H9 (cell line): Measurements from ENCODE around the gene OR10AD1. TPM values are rescaled to one million over a fixed set of nuclear protein-coding genes. Genes with fewer than 3 reads are reported as not detected.

Source experiments
- DNase-seq: peaks from one replicate; pipeline ENCODE4 v3.0.0-alpha.2; 2017
- H2AFZ ChIP-seq: one replicate; pipeline ENCODE4 v1.6.1; 2013; ENCODE audit warnings: mild to moderate bottlenecking, low read length, control low read depth, moderate library complexity
- H2AK5ac ChIP-seq: 2 replicates; pipeline ENCODE4 v1.6.1; 2013; ENCODE audit warnings: low read length, control low read depth, mixed read lengths; ENCODE audit not compliant: insufficient read length
- H2BK120ac ChIP-seq: one replicate; pipeline ENCODE4 v1.6.1; 2013; ENCODE audit warnings: low read depth, mild to moderate bottlenecking, low read length, control low read depth, inconsistent platforms; ENCODE audit not compliant: poor library complexity, severe bottlenecking
- H2BK12ac ChIP-seq: 2 replicates; pipeline ENCODE4 v1.6.1; 2013; ENCODE audit warnings: low read length, control low read depth, mixed read lengths, low read depth; ENCODE audit not compliant: insufficient read length
- H2BK15ac ChIP-seq: 2 replicates; pipeline ENCODE4 v1.6.1; 2013; ENCODE audit warnings: low read depth, low read length, control low read depth
- H2BK20ac ChIP-seq: one replicate; pipeline ENCODE4 v1.6.1; 2013; ENCODE audit warnings: low read depth, mild to moderate bottlenecking, low read length, control low read depth, inconsistent platforms; ENCODE audit not compliant: poor library complexity, severe bottlenecking
- H2BK5ac ChIP-seq: 2 replicates; pipeline ENCODE4 v1.6.1; 2013; ENCODE audit warnings: low read length, control low read depth, mixed read lengths; ENCODE audit not compliant: insufficient read length
- H3K14ac ChIP-seq: 2 replicates; pipeline ENCODE4 v1.6.1; 2013; ENCODE audit warnings: low read length, control low read depth; ENCODE audit not compliant: insufficient read depth
- H3K18ac ChIP-seq: 2 replicates; pipeline ENCODE4 v1.6.1; 2013; ENCODE audit warnings: low read depth, mild to moderate bottlenecking, mixed read lengths, low read length, control low read depth; ENCODE audit not compliant: insufficient read length
- H3K23ac ChIP-seq: 2 replicates; pipeline ENCODE4 v1.6.1; 2013; ENCODE audit warnings: low read length, control low read depth, mixed read lengths, low read depth; ENCODE audit not compliant: insufficient read length
- H3K23me2 ChIP-seq: 2 replicates; pipeline ENCODE4 v1.6.1; 2013; ENCODE audit warnings: low read depth, mild to moderate bottlenecking, mixed read lengths, low read length, control low read depth; ENCODE audit not compliant: insufficient read length, poor library complexity, severe bottlenecking
- H3K27ac ChIP-seq: 2 replicates; pipeline ENCODE4 v1.5.1; 2013; ENCODE audit warnings: low read length, control low read depth, mixed read lengths, low read depth; ENCODE audit not compliant: insufficient read length
- H3K27me3 ChIP-seq: 2 replicates; pipeline ENCODE4 v1.6.1; 2013; ENCODE audit warnings: low read length, control low read depth, inconsistent platforms; ENCODE audit not compliant: insufficient read depth
- H3K4ac ChIP-seq: 2 replicates; pipeline ENCODE4 v1.6.1; 2013; ENCODE audit warnings: low read depth, mild to moderate bottlenecking, control low read depth, inconsistent platforms, low read length, moderate library complexity
- H3K4me1 ChIP-seq: 2 replicates; pipeline ENCODE4 v1.6.1; 2013; ENCODE audit warnings: low read length, control low read depth, inconsistent platforms; ENCODE audit not compliant: insufficient read depth
- H3K4me2 ChIP-seq: 2 replicates; pipeline ENCODE4 v1.6.1; 2013; ENCODE audit warnings: low read length, control low read depth, mixed read lengths; ENCODE audit not compliant: insufficient read length, insufficient read depth
- H3K56ac ChIP-seq: 2 replicates; pipeline ENCODE4 v1.6.1; 2013; ENCODE audit warnings: low read depth, mild to moderate bottlenecking, mixed read lengths, low read length, control low read depth; ENCODE audit not compliant: insufficient read length
- H3K79me1 ChIP-seq: 2 replicates; pipeline ENCODE4 v1.6.1; 2013; ENCODE audit warnings: low read depth, mild to moderate bottlenecking, moderate library complexity, low read length, control low read depth, inconsistent platforms; ENCODE audit not compliant: insufficient read depth, poor library complexity, severe bottlenecking
- H3K79me2 ChIP-seq: 2 replicates; pipeline ENCODE4 v1.6.1; 2013; ENCODE audit warnings: low read length, control low read depth, inconsistent platforms; ENCODE audit not compliant: insufficient read depth
- H3K9ac ChIP-seq: 2 replicates; pipeline ENCODE4 v1.6.1; 2013; ENCODE audit warnings: low read length, control low read depth, mixed read lengths; ENCODE audit not compliant: insufficient read length; ENCODE audit errors: extremely low read depth
- H3K9me3 ChIP-seq: one replicate; pipeline ENCODE4 v1.6.1; 2013; ENCODE audit warnings: low read depth, low read length, inconsistent platforms; ENCODE audit not compliant: control insufficient read depth
- H3T11ph ChIP-seq: one replicate; pipeline ENCODE4 v1.6.1; 2013; ENCODE audit warnings: mild to moderate bottlenecking, low read length, control low read depth, inconsistent platforms
- H4K20me1 ChIP-seq: one replicate; pipeline ENCODE4 v1.6.1; 2013; ENCODE audit not compliant: control insufficient read depth, insufficient read length, insufficient read depth
- H4K5ac ChIP-seq: 2 replicates; pipeline ENCODE4 v1.6.1; 2013; ENCODE audit warnings: low read depth, mild to moderate bottlenecking, mixed read lengths, low read length, control low read depth; ENCODE audit not compliant: insufficient read length
- H4K8ac ChIP-seq: replicated peaks from 2 replicates; pipeline ENCODE4 v1.6.1; 2013; ENCODE audit warnings: low read length, control low read depth, mixed read lengths, low read depth; ENCODE audit not compliant: insufficient read length
- H4K91ac ChIP-seq: 2 replicates; pipeline ENCODE4 v1.6.1; 2013; ENCODE audit warnings: low read depth, mild to moderate bottlenecking, moderate library complexity, mixed read lengths, low read length, control low read depth; ENCODE audit not compliant: insufficient read length
- H3K27ac Mint-ChIP-seq, 3 experiments: 2 replicates in 2 of 3; 3 replicates in 1 of 3; pipeline ENCODE4 v1.8.0; 2020 to 2021; ENCODE audit warnings: mixed read lengths in 3 of 3, mild to moderate bottlenecking in 1 of 3, moderate library complexity in 1 of 3
- H3K27me3 Mint-ChIP-seq: 2 replicates; pipeline ENCODE4 v1.8.0; 2021; ENCODE audit warnings: low read depth, mild to moderate bottlenecking, moderate library complexity, mixed read lengths
- H3K36me3 Mint-ChIP-seq, 3 experiments: 2 replicates in 2 of 3; 3 replicates in 1 of 3; pipeline ENCODE4 v1.8.0; 2020 to 2021; ENCODE audit warnings: low read depth in 3 of 3, mixed read lengths in 3 of 3; ENCODE audit not compliant: insufficient read depth in 1 of 3
- H3K4me1 Mint-ChIP-seq, 2 experiments: 2 replicates each; pipeline ENCODE4 v1.8.0; 2020; ENCODE audit warnings: mixed read lengths in 2 of 2
- H3K4me3 Mint-ChIP-seq, 2 experiments: 2 replicates in 1 of 2; 3 replicates in 1 of 2; pipeline ENCODE4 v1.8.0; 2020 to 2021; ENCODE audit warnings: mild to moderate bottlenecking in 2 of 2, mixed read lengths in 2 of 2, moderate library complexity in 1 of 2
- H3K9me3 Mint-ChIP-seq, 2 experiments: 2 replicates in 1 of 2; 3 replicates in 1 of 2; pipeline ENCODE4 v1.8.0; 2020; ENCODE audit warnings: mild to moderate bottlenecking in 2 of 2, mixed read lengths in 2 of 2, moderate library complexity in 1 of 2
- WGBS: extraction: QIAGEN DNeasy Blood & Tissue Kit; methylation state at CpG from one replicate; pipeline ENCODE4 v1.1.7; 2013; ENCODE audit warnings: missing lambda C conversion rate, low lambda C conversion rate, mixed read lengths; ENCODE audit not compliant: insufficient read length; ENCODE audit errors: extremely low coverage; 5-methylcytosine and 5-hydroxymethylcytosine counted together
- total RNA-seq: library from RNA; stranded (reverse); gene quantifications from 2 replicates; pipeline ENCODE4 v1.2.1, GENCODE V29; 2021
- TF ChIP-seq, protein P1 (sequence below): fragments of 200-600 bp; sonication (generic); conservative IDR thresholded peaks from 3 replicates; pipeline ENCODE4 v1.8.0; 2021; ENCODE audit warnings: antibody characterized with exemption, mild to moderate bottlenecking

Gene OR10AD1
- total RNA-seq, 1 experiment from 2014 or later = not detected

DNA sequence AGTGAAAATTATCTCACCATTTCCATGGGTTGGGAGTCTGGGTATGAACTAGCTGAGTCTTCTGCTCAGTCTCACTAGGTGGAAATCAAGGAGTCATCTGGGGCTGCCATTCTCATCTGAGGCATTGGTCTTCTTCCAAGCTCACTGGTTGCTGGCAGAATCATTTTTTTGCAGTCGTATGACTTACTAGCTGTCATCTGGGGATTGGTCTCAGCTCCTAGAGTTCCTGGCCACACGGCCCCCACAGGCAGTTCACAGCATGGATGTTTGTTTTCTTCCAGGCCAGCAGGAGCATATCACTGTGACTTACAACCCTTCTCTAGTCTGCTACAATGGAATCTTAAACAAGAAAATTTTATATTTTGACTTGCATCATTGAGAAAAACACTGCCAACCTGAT lies 18.6 kb upstream of the OR10AD1 start:
- Mint-ChIP-seq H3K4me3 (no peak overlapping the region), H3K27me3 (peaks cover 20% of the 10 kb centered on the region), H3K27ac (no peak overlapping the region), H3K9me3 (peaks cover 5 to 42% of the 10 kb centered on the region in 2 experiments; a peak in 4 of 5 replicates), H3K36me3 (no peaks in the 10 kb centered on the region), H3K4me1 (no peaks in the 10 kb centered on the region)
- Histone ChIP-seq H4K91ac (no peak overlapping the region), H2BK120ac (no peak overlapping the region), H3K56ac (no peak overlapping the region), H3K79me2 (no peaks in the 10 kb centered on the region), H2BK5ac (no peak overlapping the region), H2BK20ac (no peak overlapping the region), H2AFZ (no peak overlapping the region), H3K79me1 (no peaks in the 10 kb centered on the region), H3K18ac (no peak overlapping the region), H2BK15ac (no peak overlapping the region), H2BK12ac (no peak overlapping the region), H3K14ac (no peak overlapping the region), H4K5ac (no peak overlapping the region), H3K4ac (no peak overlapping the region), H3K23ac (no peak overlapping the region), H3K23me2 (no peaks in the 10 kb centered on the region), H4K8ac (no peak overlapping the region), H3K9me3 (no peaks in the 10 kb centered on the region), H3K9ac (no peak overlapping the region), H2AK5ac (no peak overlapping the region), H3K4me1 (no peaks in the 10 kb centered on the region), H3K27ac (no peak overlapping the region), H3K27me3 (no peaks in the 10 kb centered on the region), H3K4me2 (no peak overlapping the region), H4K20me1 (no peaks in the 10 kb centered on the region), H3T11ph (no peak overlapping the region)
- TF ChIP-seq, protein P1, sequence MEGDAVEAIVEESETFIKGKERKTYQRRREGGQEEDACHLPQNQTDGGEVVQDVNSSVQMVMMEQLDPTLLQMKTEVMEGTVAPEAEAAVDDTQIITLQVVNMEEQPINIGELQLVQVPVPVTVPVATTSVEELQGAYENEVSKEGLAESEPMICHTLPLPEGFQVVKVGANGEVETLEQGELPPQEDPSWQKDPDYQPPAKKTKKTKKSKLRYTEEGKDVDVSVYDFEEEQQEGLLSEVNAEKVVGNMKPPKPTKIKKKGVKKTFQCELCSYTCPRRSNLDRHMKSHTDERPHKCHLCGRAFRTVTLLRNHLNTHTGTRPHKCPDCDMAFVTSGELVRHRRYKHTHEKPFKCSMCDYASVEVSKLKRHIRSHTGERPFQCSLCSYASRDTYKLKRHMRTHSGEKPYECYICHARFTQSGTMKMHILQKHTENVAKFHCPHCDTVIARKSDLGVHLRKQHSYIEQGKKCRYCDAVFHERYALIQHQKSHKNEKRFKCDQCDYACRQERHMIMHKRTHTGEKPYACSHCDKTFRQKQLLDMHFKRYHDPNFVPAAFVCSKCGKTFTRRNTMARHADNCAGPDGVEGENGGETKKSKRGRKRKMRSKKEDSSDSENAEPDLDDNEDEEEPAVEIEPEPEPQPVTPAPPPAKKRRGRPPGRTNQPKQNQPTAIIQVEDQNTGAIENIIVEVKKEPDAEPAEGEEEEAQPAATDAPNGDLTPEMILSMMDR = no peak
- DNase-seq = no peak
- no CpG with 5 or more reads among the region's 2 CpGs for WGBS
